Cardiac septum (tissue), 1 donor: Measurements from ENCODE around the gene BRPF1. TPM values are rescaled to one million over a fixed set of nuclear protein-coding genes. Genes with fewer than 3 reads are reported as not detected.
A peak's percentile ranks its signal among the peaks of the same experiment; 100 is the strongest.

Source experiments
- DNase-seq: peaks from one replicate; pipeline ENCODE4 v3.0.0-alpha.2; 2020; ENCODE audit warnings: low spot score
- intact Hi-C: fragments of 100-400 bp; cut with DNase I; formaldehyde crosslinking; loops from one replicate; pipeline ENCODE4 v1.14.0; 2022
- total RNA-seq: library from RNA; stranded (reverse); fragmentation: NEBNext Ultra II Directional; extraction: Animal tissue kit (Norgen Biotek cat#: 25700); gene quantifications from one replicate; pipeline ENCODE4 v1.2.1, GENCODE V29; 2021
- donor health status: DM: no; HTN: no; CAD: no.

The BRPF1 gene
- total RNA-seq, 1 donor from 2014 or later: 10.6 TPM

- DNase-seq: no peak
- intact Hi-C loops: no loop called here
Measured at GRCh38 chr3:9698293-9698692, 33.2 kb upstream of the BRPF1 start.

DNA sequence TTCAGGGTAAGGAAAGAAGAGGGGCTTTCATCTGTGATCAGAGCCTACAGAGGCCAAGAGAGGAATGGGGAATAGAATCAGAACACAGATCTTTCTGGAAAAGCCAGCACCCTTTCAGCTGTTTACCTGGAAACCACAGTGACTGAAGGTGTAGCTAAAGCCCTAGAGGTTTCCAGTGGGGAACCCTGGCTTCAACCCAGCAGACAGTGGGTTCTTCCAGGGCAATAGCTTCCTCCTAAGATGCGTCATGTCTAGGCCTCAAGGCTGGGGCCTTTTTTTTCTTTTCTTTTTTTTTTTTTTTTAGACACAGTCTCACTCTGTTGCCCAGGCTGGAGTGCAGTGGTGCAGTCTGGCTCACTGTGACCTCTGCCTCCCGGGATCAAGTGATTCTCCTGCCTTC is 31.0 kb upstream of the BRPF1 start:
- intact Hi-C loops: no loop called here
- no peak for DNase-seq

GRCh38 chr3:9701006-9701405 is 30.5 kb upstream of the BRPF1 start:
- intact Hi-C loops: no loop called here

GRCh38 chr3:9701711-9702110 is 29.8 kb upstream of the BRPF1 start:
- DNase-seq: no peak
- intact Hi-C loops: no loop called here

More at GRCh38 chr3:9701006-9701405, 30.5 kb upstream of the BRPF1 start:
- no peak for DNase-seq

- intact Hi-C loops: no loop called here
- no peak for DNase-seq
Measured at GRCh38 chr3:9703240-9703639, 28.3 kb upstream of the BRPF1 start.

DNA sequence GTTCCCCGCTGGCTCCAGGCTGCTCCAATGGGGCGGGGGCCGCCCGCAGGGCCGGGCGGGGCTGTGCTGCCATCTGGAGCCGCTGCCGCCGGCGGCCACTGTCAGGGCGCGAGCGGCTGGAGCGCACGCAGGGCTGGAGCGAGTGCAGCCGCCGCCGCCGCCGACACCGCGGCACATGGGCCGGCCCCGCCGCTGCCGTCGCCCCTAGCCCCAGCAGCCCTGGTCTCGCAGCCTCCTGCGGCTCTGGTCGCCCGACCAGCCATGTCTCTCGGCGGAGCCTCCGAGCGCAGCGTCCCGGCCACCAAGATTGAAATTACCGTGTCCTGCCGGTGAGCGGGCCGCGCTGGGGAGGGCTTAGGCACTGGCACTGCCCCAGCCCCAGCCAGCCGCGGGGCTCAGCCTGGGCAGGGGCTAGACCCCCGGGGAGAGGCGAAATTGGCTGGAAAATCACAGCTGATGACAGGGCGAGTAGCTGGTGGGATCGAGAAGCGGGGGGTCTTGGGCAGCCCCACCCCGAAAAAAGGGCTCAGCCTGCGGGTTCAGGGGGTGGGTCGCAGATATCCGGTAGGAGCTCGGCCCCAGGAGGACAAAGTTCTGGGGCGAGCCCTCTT is 27.7 kb upstream of the BRPF1 start, which contains the start of gene CPNE9:
Gene CPNE9 (plus strand): TSS at position 98 of the 611 bp plus-strand sequence. CDS start 164 bp downstream, at position 262.
- DNase-seq: no peak
- intact Hi-C loops: no loop called here

DNA sequence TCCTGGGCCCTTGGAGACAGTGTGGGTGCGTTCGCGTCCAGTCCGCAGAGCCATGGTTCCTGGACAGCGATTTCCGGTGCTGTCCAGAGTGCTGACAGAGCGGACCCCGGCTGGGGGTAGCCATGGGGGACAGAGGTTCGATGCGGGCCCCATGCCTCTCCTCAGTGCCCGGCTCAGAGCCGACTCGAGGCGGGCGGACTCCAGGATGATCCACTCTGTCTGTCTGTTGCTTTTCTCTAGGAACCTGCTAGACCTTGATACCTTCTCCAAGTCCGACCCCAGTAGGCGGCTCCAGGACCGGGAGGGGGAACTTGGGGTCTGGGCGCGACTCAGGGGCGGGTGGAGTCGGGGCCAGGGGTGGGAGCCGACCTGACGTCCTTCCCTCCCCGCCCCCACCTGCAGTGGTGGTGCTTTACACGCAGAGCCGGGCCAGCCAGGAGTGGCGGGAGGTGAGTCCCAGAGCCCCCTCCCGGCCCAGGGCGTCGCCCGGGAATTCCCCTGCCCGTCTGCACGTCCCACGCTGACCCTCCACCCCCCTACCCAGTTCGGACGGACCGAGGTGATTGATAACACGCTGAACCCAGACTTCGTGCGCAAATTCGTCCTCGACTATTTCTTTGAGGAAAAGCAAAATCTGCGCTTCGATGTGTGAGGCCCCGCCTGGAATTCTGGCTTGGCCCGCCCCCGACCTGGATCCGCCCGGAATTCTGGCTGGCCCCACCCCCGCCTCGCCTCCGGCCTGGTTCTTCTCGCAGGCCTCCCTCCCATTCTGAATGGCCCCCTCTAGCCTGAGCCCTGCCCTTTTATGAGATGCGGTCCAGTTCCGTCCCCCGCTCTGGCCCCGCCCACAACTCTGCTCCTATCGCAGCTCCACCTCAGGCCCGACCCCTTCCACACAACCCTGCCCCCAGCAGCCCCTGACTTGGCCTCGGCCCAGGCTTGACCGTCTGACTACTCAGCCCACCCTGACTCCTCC is 26.9 kb upstream of the BRPF1 start:
- no peak for DNase-seq
- intact Hi-C loops: no loop called here

DNA sequence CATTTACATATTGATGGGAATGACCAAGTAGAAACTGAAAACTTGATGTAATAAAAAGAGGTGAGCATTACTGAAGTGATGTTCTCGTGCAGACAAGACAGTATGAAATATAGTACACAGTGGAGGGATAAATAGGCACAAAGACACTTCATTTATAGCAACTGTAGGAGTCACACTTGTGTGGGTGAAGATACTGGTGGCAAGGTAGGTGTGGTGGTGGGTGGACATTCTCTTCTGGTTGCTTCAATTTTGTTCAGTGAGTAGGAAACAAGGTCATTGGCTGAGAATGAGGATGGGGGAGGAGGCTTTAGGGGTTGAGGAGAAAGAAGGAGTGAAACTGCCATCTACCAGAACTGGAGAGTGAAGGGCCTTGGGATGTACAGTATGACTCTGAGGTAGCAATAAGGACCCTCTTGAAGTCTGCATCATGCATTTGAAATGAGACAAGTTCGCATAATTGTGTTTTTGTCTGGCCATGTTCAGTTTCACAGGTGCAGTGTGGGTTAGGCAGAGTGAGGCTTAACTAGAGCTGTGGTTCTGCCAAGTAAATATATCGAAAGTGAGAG is 21.3 kb upstream of the BRPF1 start:
- no peak for DNase-seq
- intact Hi-C loops: loop anchor here (10.0 kb wide), 1 partner anchor 515 kb away; no protein-coding TSS in a partner anchor

GRCh38 chr3:9712415-9712814 is 19.1 kb upstream of the BRPF1 start:
- DNase-seq: no peak
- intact Hi-C loops: loop anchor here (10.0 kb wide), 1 partner anchor 512 kb away; no protein-coding TSS in a partner anchor

GRCh38 chr3:9713142-9713541 is 18.4 kb upstream of the BRPF1 start:
- intact Hi-C loops: loop anchor here (10.0 kb wide), 1 partner anchor 512 kb away; no protein-coding TSS in a partner anchor

DNA sequence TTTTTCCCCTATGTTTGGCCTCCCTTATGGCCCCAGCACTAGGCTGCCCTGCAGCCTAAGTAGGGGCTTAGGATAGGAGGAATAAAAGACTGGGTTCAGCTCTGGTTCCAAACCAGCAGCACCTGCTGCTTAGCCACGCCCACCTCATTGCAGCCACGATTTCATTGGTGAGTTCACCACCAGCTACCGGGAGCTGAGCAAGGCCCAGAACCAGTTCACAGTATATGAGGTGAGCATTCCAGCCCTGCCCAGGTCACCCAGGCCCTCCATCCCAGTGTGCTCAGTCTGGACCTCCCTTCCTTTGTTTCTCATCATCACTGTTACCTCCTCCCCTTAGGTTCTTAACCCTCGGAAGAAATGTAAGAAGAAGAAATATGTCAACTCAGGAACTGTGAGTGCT is 16.4 kb upstream of the BRPF1 start:
- no peak for DNase-seq
- intact Hi-C loops: loop anchor here (10.0 kb wide), 1 partner anchor 510 kb away; no protein-coding TSS in a partner anchor

More at GRCh38 chr3:9713142-9713541, 18.4 kb upstream of the BRPF1 start:
- no peak for DNase-seq

DNA sequence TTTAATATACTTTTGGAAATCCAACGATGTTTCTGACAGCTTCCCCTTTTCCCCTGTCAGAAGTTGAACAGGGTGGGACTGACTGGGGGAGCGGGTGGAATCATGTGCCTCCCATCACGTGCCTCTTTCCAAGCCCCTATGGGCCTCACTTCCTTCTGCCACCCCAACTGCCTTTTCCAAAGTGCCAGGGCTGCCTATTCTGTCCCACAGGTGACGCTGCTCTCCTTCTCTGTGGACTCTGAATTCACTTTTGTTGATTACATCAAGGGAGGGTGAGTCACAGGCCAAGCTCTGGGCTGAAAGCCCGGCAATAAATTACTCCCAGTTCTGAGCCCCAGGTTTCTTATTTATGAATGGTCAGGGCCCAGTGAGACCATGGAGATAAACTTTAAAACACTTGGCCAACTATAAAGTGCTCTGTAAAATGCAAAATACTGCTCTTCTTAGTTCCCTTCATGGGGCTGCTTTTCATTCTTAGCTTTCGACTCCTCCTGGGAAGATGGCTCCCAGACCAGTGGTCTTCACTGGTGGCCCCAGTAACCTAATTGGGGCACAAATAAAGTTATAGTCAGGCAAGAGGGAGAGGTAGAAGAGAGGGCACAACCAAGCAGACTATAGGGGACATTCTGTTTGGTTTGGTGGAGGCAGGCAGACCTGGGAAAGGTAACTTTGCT is 15.6 kb upstream of the BRPF1 start:
- intact Hi-C loops: loop anchor here (10.0 kb wide), 1 partner anchor 509 kb away; no protein-coding TSS in a partner anchor

GRCh38 chr3:9716801-9717555 is 14.6 kb upstream of the BRPF1 start:
- intact Hi-C loops: loop anchor here (10.0 kb wide), 1 partner anchor 508 kb away; no protein-coding TSS in a partner anchor
- no peak for DNase-seq

More for the DNA sequence above, 15.6 kb upstream of the BRPF1 start:
- peak; percentile 81 for DNase-seq

GRCh38 chr3:9717563-9717962 is 14.0 kb upstream of the BRPF1 start:
- no peak for DNase-seq
- intact Hi-C loops: loop anchor here (10.0 kb wide), 1 partner anchor 507 kb away; no protein-coding TSS in a partner anchor

DNA sequence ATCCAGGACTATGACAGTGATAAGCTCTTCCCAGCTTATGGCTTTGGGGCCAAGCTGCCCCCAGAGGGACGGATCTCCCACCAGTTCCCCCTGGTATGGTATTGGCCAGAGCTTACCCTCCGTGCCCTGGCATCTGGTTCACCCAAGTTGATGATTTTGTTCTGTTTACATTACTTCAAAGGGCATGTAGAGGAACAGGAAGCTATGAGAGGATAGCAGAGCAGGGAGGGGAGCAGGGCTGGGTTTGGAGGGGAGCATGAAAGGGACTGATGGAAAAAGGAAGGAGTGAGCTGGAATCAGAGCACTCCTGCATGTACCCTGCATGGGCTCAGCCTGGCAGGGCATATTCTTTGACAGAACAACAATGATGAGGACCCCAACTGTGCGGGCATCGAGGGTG is 13.4 kb upstream of the BRPF1 start:
- intact Hi-C loops: loop anchor here (10.0 kb wide), 1 partner anchor 507 kb away; no protein-coding TSS in a partner anchor

DNA sequence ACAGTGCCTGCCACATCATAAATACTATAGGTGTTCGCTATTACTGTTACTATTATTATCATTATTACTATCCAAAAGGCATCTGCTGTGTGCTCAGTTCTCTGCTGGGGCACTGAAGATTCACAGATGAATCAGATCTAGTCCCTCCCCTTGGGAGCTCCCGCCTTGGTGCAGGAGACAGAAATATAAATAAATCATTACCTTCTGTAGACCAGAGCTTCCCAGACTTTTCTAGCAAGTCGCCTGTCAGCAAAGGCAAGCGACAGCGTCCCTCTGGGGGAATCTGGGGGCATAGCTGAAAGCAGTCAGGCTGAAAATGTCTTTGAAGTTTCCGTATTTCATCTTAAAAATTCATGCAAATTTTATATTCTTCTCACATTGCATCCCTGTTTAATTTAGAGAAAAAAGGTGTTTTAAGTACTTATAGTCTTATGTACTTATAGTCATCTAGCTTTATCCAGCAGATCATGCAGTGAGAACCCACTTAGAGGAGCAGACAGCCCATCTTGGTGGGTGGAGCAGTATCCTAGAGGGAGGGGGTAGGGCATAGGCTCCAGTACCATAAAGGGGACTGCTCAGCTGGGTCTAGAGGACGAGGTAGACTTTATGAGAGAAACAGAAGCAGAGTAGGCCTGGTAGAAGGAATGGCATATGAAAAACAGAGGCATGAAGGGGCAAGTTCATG is 10.4 kb upstream of the BRPF1 start:
- DNase-seq: no peak
- intact Hi-C loops: no loop called here

More for the DNA sequence above, 13.4 kb upstream of the BRPF1 start:
- no peak for DNase-seq

DNA sequence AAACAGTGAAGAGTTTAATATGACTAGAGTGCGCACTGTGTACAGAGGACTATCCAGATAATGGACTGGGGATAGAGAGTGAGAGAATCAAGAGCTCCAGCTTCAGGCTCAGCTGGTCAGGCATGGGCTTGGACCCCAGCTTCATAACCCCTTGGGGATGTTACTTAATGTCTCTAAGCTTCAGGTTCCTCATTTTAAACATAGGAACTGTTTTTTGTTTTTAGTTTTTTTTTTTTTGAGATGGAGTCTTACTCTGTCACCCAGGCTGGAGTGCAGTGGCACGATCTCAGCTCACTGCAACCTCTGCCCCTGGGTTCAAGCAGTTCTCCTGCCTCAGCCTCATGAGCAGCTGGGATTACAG is 9.9 kb upstream of the BRPF1 start:
- intact Hi-C loops: no loop called here

More for the DNA sequence above, 9.9 kb upstream of the BRPF1 start:
- DNase-seq: no peak
